ENCODE data around the gene ADAMTS6. TPM values are rescaled to one million over a fixed set of nuclear protein-coding genes. Genes with fewer than 3 reads are reported as not detected.

ADAMTS6 gene
- total RNA-seq, 4 donors from 2014 or later = 1.9 to 20.2 (median 3.5) TPM

- no peak for TF ChIP-seq CTCF (IDR thresholded peaks at IDR 0.05; ENCODE audit: low read depth)
Measured at GRCh38 chr5:65334077-65334476, 147.6 kb downstream of the ADAMTS6 start.

- TF ChIP-seq CTCF (IDR thresholded peaks at IDR 0.05; ENCODE audit: low read depth) = no peak
Measured at GRCh38 chr5:65332591-65332990, 149.1 kb downstream of the ADAMTS6 start.

GRCh38 chr5:65329266-65329665, 152.5 kb downstream of the ADAMTS6 start:
- TF ChIP-seq CTCF (IDR thresholded peaks at IDR 0.05; ENCODE audit: low read depth) = no peak

- no peak for TF ChIP-seq CTCF (IDR thresholded peaks at IDR 0.05; ENCODE audit: low read depth)
Measured at GRCh38 chr5:65327582-65327981, 154.1 kb downstream of the ADAMTS6 start.

GRCh38 chr5:65326922-65327321, 154.8 kb downstream of the ADAMTS6 start:
- TF ChIP-seq CTCF (IDR thresholded peaks at IDR 0.05; ENCODE audit: low read depth) = no peak

GRCh38 chr5:65324226-65324625, 157.5 kb downstream of the ADAMTS6 start:
- TF ChIP-seq CTCF (IDR thresholded peaks at IDR 0.05; ENCODE audit: low read depth) = no peak

- TF ChIP-seq CTCF (IDR thresholded peaks at IDR 0.05; ENCODE audit: low read depth) = no peak
Measured at GRCh38 chr5:65320250-65320649, 161.5 kb downstream of the ADAMTS6 start.

Data from subcutaneous adipose tissue (tissue), 4 donors.